Panc1 (cell line): ENCODE results near the gene AEBP1. TPM values are rescaled to one million over a fixed set of nuclear protein-coding genes. Genes with fewer than 3 reads are reported as not detected.

Source experiments
- ATAC-seq: fragments of 200-7000 bp; cut with Tn5 transposase; 2 replicates; pipeline ENCODE4 v1.9.1; 2020; ENCODE audit warnings: mild to moderate bottlenecking, moderate library complexity
- BruUV-seq: library from RNA; stranded (reverse); fragments of 400-500 nt; replicated peaks from 2 replicates; lab custom pipeline; 2021; lab: Mats Ljungman, UMichigan
- CTCF ChIA-PET: fragments of 300-600 bp; sonication (Branson Sonifier 250); formaldehyde crosslinking; loops from one replicate; lab custom pipeline; 2022; ENCODE audit warnings: antibody characterized with exemption; lab: Charles Lee
- POLR2A ChIA-PET: fragments of 300-600 bp; sonication (Branson Sonifier 250); formaldehyde crosslinking; loops from one replicate; lab custom pipeline; 2022; ENCODE audit warnings: antibody characterized with exemption; lab: Charles Lee
- DNase-seq: peaks from one replicate; pipeline ENCODE4 v3.0.0-alpha.2; 2010; ENCODE audit warnings: low read depth, low spot score
- H3K27ac ChIP-seq: 2 replicates; pipeline ENCODE4 v1.5.1; 2011; ENCODE audit warnings: mild to moderate bottlenecking, low read length, inconsistent platforms
- H3K27me3 ChIP-seq: fragments of 200-500 bp; sonication (Bioruptor generic); 2 replicates; pipeline ENCODE4 v1.6.0; 2014; ENCODE audit warnings: low read length, inconsistent platforms; ENCODE audit not compliant: control insufficient read depth, insufficient read depth
- H3K36me3 ChIP-seq: fragments of 200-500 bp; sonication (Bioruptor generic); 2 replicates; pipeline ENCODE4 v1.5.1; 2014; ENCODE audit warnings: inconsistent platforms, mild to moderate bottlenecking, low read length, moderate library complexity; ENCODE audit not compliant: control insufficient read depth, insufficient read depth
- H3K4me1 ChIP-seq: 2 replicates; pipeline ENCODE4 v1.5.1; 2011; ENCODE audit warnings: inconsistent platforms, mild to moderate bottlenecking, low read length, moderate library complexity; ENCODE audit not compliant: control insufficient read depth, insufficient read depth
- H3K4me3 ChIP-seq, 2 experiments: 2 replicates each; pipeline ENCODE4 v1.5.1; 2011 to 2012; ENCODE audit warnings: low read depth in 2 of 2, low read length in 2 of 2, mild to moderate bottlenecking in 2 of 2, inconsistent platforms in 1 of 2, moderate library complexity in 1 of 2
- H3K9me3 ChIP-seq: fragments of 200-500 bp; sonication (Bioruptor generic); 2 replicates; pipeline ENCODE4 v1.5.1; 2014; ENCODE audit warnings: low read depth, mild to moderate bottlenecking, inconsistent platforms, low read length, moderate library complexity; ENCODE audit not compliant: control insufficient read depth, insufficient read depth
- CTCF ChIP-seq: fragments of 450-650 bp; IDR thresholded peaks from 2 replicates; pipeline ENCODE4 v1.5.1; 2017; ENCODE audit warnings: mild to moderate bottlenecking
- POLR2AphosphoS5 ChIP-seq: IDR thresholded peaks from 2 replicates; pipeline ENCODE4 v1.6.1; 2012; ENCODE audit warnings: mild to moderate bottlenecking, low read depth, low read length, moderate library complexity
- REST ChIP-seq, 2 experiments: IDR thresholded peaks; 2 replicates each; pipeline ENCODE4 v1.6.1; 2011 to 2012; ENCODE audit warnings: low read depth in 2 of 2, control low read depth in 1 of 2, low read length in 1 of 2, mild to moderate bottlenecking in 1 of 2, moderate library complexity in 1 of 2; ENCODE audit not compliant: insufficient read depth in 1 of 2
- SIN3A ChIP-seq: IDR thresholded peaks from 2 replicates; pipeline ENCODE4 v1.6.1; 2012; ENCODE audit warnings: low read depth, mild to moderate bottlenecking, low read length, moderate library complexity, borderline replicate concordance; ENCODE audit not compliant: insufficient read depth
- TCF7L2 ChIP-seq: IDR thresholded peaks from 2 replicates; pipeline ENCODE4 v1.6.1; 2011; ENCODE audit warnings: mild to moderate bottlenecking, low read depth, low read length, inconsistent platforms
- in situ Hi-C: cut with HindIII; loops from 2 replicates; pipeline ENCODE4 v1.10.0; 2016; ENCODE audit warnings: low sequenced_read_pairs, low pct_unique_long_range_greater_than_20kb
- intact Hi-C: fragments of 100-400 bp; cut with micrococcal nuclease; formaldehyde crosslinking; loops from one replicate; pipeline ENCODE4 v1.10.0; 2022; ENCODE audit not compliant: unreplicated experiment
- total RNA-seq: library from RNA; stranded (reverse); gene quantifications from one replicate; pipeline ENCODE4 v1.2.1, GENCODE V29; 2021; ENCODE audit not compliant: unreplicated experiment

Gene AEBP1
- total RNA-seq, 1 experiment from 2014 or later, result 0.62 TPM

GRCh38 chr7:44116087-44116788, 12.1 kb downstream of the AEBP1 start:
- in situ Hi-C loops (no loop called here), intact Hi-C loops (no loop called here)
- Histone ChIP-seq H3K27ac (no peak overlapping the region), H3K4me1 (no peaks in the 10 kb centered on the region; the same call in 1 of the 2 replicates), H3K36me3 (peaks cover 11% of the 10 kb centered on the region), H3K9me3 (no peaks in the 10 kb centered on the region), H3K27me3 (no peaks in the 10 kb centered on the region), H3K4me3 (no peak overlapping the region)
- BruUV-seq, result no TSS peak
- DNase-seq, result no peak
- ChIA-PET POLR2A (interaction anchor here (0.6 kb wide), 1 partner anchor 17 kb away, joined by 10 read pairs; no protein-coding TSS in a partner anchor), CTCF (interaction anchor here (0.6 kb wide), 1 partner anchor 41 kb away, joined by 5 read pairs; no protein-coding TSS in a partner anchor)
- TF ChIP-seq CTCF (no peak), SIN3A (no peak), REST (IDR thresholded peaks at IDR 0.05; ENCODE audit: insufficient read depth in 1 of 2, low read depth in 2 of 2, low read length in 1 of 2) (no peak)
- ATAC-seq, result no peak

- POLR2A ChIA-PET, result interaction anchor here (0.6 kb wide), 2 partner anchors 19 to 21 kb away, joined by 3 to 4 read pairs; no protein-coding TSS in a partner anchor
- BruUV-seq, result no TSS peak
- in situ Hi-C loops (no loop called here), intact Hi-C loops (no loop called here)
- ATAC-seq (no peak), DNase-seq (no peak)
- no peaks in the 10 kb centered on the region for H3K27me3 ChIP-seq
- no peaks in the 10 kb centered on the region for H3K9me3 ChIP-seq
- H3K36me3 ChIP-seq, result peaks cover 16% of the 10 kb centered on the region
- CTCF ChIA-PET, result no interaction called here
- H3K4me1 ChIP-seq, result peaks cover 2% of the 10 kb centered on the region
- H3K4me3 ChIP-seq, result no peak overlapping the region
- TF ChIP-seq SIN3A (no peak), CTCF (no peak), TCF7L2 (no peak), REST (IDR thresholded peaks at IDR 0.05; ENCODE audit: insufficient read depth in 1 of 2, low read depth in 2 of 2, low read length in 1 of 2) (no peak), POLR2AphosphoS5 (no peak)
- H3K27ac ChIP-seq, result no peak overlapping the region
Observed at GRCh38 chr7:44116789-44117666, 12.9 kb downstream of the AEBP1 start.
